RWPE1 (cell line): Measurements from ENCODE around the gene NMRK2.
"Not testable (repeated sequence)": the region's sequence is repeated elsewhere in the genome, so short reads cannot be mapped to it uniquely, and the experiment has no call there.

Experiments
- CTCF ChIA-PET: fragments of 350-600 bp; sonication (Branson Sonifier 250); formaldehyde crosslinking; extraction: SDS; loops from one replicate; lab custom pipeline; 2021; lab: Yijun Ruan, JAX
- POLR2A ChIA-PET: fragments of 400-600 bp; formaldehyde crosslinking; extraction: SDS; loops from one replicate; lab custom pipeline; 2020; ENCODE audit warnings: antibody characterized with exemption; ENCODE audit not compliant: low non-redundant PET; lab: Yijun Ruan, JAX
- DNase-seq: peaks from one replicate; pipeline ENCODE4 v3.0.0; 2012; ENCODE audit warnings: low spot score
- H3K27ac ChIP-seq: fragments of 450-650 bp; 2 replicates; pipeline ENCODE4 v1.5.1; 2017
- CTCF ChIP-seq: fragments of 450-650 bp; conservative IDR thresholded peaks from 2 replicates; pipeline ENCODE4 v1.5.1; 2017; ENCODE audit warnings: low read depth, mild to moderate bottlenecking

Gene NMRK2

GRCh38 chr19:3931041-3931440 is 1.8 kb upstream of the NMRK2 start:
- DNase-seq, result no peak
- no peak overlapping the region for H3K27ac ChIP-seq
- POLR2A ChIA-PET, result no interaction called here
- CTCF ChIA-PET, result no interaction called here
- TF ChIP-seq CTCF, result no peak

GRCh38 chr19:3936506-3937442 is 3.9 kb downstream of the NMRK2 start:
- CTCF ChIA-PET, result no interaction called here
- no peak for DNase-seq
- H3K27ac ChIP-seq, result no peak overlapping the region
- POLR2A ChIA-PET, result no interaction called here
- TF ChIP-seq CTCF, result no peak

GRCh38 chr19:3938300-3938950 is 5.6 kb downstream of the NMRK2 start:
- CTCF ChIA-PET, DNase-seq, H3K27ac ChIP-seq: not testable (repeated sequence)
- POLR2A ChIA-PET, result interaction anchor here (0.7 kb wide), 1 partner anchor 312 kb away, joined by 8 read pairs; the partner anchor contains the start of gene CACTIN

- H3K27ac ChIP-seq, result no peak overlapping the region
- no peak for DNase-seq
- CTCF ChIA-PET, result interaction anchor here (0.6 kb wide), 1 partner anchor 319 kb away, joined by 3 read pairs; no protein-coding TSS in a partner anchor
- POLR2A ChIA-PET, result no interaction called here
- no peak for TF ChIP-seq CTCF
These were observed 10.0 kb downstream of the NMRK2 start for GRCh38 chr19:3942790-3943409.

- ChIA-PET POLR2A (interaction anchor here (0.6 kb wide), 1 partner anchor 15 kb away, joined by 4 read pairs; no protein-coding TSS in a partner anchor), CTCF (no interaction called here)
- no peak for DNase-seq
- no peak for TF ChIP-seq CTCF
- no peak overlapping the region for H3K27ac ChIP-seq
These were observed 11.3 kb downstream of the NMRK2 start for GRCh38 chr19:3944018-3944721.

GRCh38 chr19:3945838-3946237 is 13.0 kb downstream of the NMRK2 start:
- POLR2A ChIA-PET, result no interaction called here
- DNase-seq, result no peak
- H3K27ac ChIP-seq, result no peak overlapping the region
- TF ChIP-seq CTCF, result no peak
- CTCF ChIA-PET, result interaction anchor here (0.6 to 1.3 kb wide), 2 partner anchors 12 to 51 kb away, joined by 3 to 8 read pairs; no protein-coding TSS in a partner anchor

- DNase-seq, CTCF ChIA-PET, H3K27ac ChIP-seq, POLR2A ChIA-PET: not testable (repeated sequence)
These were observed 14.6 kb downstream of the NMRK2 start for GRCh38 chr19:3947316-3947933.
